Stimulated activated naive CD4-positive, alpha-beta T cell (primary cell): ENCODE data around the gene SLC25A1.

Experiments used
- DNase-seq, 6 experiments: peaks; one replicate each; lab custom pipeline; 2025; lab: John Stamatoyannopoulos, UW

SLC25A1 gene

GRCh38 chr22:19180740-19181410 is 2.3 kb upstream of the SLC25A1 start:
- DNase-seq = no peak

DNA sequence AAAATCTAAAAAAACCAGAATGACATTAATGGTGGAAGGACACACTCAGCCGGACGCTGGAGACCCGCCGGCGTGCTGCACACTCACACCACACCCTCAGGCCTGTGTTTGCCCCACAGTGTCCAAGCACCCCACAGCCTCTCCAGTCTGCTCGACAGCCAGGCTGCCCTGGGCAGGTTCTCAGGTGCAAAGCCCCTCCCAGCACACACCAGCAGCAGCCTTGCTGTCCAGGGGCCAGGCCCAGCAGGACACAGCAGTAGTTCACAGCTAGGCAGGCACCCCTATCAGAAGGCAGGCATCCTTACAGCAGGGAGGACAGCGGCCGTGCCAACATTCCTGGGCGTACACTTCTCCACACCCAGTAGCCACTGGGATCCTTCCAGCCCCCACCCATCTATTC is 1.7 kb upstream of the SLC25A1 start:
- DNase-seq = no peak

DNA sequence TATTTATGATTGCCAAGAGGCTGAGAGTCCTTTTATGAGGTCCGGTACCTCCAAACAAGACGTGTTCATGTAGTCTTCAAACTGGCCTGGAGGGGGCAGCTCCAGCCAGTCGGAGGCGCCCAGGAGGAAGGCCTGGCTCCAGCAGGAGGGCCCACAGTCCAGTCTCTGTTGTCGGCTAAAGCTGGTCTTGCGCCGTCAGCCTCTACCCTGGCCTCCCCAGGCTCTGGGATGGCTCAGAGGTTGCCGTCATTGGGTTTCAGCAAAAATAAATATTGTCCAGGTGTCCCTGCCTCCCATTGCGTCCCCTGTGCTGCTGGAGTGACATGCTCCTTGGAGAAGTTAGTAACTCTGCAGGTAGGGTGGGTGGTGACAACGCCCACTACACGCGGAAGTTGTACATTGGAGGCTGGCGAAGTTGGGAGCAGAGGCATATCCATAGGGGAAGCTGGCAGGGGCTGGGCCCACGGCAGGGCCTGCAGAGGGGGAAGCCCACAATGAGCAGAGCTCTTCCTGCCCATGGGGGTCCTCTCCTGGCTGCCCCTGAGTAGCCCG is 1.0 kb upstream of the SLC25A1 start:
- peak in 1 of 6 experiments; percentile 37 for DNase-seq

- peak; percentile 36 to 71 (median 62) for DNase-seq
Observed at GRCh38 chr22:19178065-19178656, 375 bp downstream of the SLC25A1 start.

DNA sequence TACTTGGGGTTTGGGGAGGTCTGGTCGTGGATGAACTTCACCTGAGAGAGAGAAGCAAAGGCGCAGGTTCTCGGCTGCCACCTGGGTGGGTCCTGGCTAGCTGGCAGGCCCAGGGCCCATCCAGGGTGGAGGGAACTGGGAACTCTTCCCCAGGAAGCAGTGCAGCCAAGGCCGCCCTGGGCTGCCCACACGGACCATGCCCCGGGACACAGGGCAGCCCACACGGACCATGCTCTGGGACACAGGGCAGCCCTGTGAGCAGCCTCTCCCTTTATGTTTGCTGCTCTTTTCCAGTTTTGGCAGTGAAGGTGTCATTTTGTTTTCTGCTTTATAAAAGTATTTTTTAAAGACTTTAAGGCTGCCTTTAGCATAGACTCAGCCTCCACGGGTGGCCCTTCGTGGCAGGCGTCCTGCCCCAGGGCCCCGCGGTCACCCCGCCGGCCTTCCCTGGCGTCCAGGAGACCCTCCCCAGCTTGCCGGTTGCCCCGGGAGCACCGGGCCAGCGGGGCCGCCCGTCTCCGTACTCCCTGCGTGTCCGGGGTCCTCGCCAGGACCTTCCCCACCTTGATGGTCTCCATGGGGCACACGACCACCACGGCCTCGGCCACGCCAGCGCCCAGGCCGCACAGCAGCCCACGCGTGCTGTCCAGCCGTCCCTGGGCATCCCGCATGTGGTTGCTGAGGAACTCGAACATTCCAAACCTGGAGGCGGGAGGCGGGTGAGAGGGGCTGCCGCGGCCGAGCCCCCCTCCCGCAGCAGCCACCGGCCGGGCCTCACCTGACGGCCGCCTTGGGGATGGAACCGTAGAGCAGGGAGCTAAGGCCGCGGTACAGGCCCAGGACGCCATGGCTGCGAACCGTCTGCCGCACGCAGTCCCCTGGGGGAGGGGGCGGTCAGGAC is 1.1 kb downstream of the SLC25A1 start:
- DNase-seq = no peak

DNA sequence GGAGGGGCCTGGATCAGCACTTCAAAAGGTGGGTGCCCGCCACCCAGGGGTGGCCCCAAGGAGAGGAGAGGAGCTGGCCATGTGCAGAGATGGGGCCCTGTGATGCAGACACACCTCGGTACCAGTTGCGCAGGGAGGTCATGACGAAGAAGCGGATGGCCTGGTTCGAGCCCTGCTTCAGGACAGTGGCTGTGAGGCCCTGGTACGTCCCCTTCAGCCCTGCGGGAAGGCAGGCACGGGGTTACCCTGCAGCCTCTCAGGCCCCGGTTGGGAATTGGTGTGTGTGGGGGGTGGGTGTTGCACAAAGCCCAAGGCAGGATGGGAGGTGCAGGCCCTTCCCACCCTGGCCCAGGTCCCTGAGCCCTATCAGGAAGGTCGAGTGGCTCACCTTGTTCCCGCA is 1.8 kb downstream of the SLC25A1 start:
- DNase-seq = no peak

DNA sequence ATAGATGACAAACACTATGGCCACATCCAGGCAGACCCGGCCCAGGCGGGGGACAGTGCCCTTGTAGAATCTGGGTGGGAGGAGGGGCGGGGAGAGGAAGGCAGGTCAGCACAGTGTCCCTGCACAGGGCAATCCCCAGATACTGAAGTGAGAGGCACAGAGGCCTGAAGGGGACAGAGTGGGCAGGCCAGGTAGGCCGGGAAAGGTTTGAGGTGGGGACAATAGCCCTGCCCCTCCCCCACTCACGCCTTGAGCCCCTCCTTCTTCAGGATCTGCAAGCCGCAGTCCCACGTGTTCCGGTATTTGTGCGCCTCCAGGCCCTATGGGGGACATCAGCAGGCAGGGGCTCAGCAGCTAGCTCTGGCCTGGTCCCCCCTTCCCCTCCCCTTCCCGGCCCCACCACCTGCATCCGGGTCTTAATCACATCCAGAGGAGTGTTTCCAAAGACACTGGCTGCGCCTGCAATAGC is 2.3 kb downstream of the SLC25A1 start:
- no peak for DNase-seq

GRCh38 chr22:19175602-19176174 is 2.8 kb downstream of the SLC25A1 start:
- DNase-seq = no peak

GRCh38 chr22:19175026-19175601 is 3.4 kb downstream of the SLC25A1 start:
- no peak for DNase-seq

- DNase-seq = no peak
Observed at GRCh38 chr22:19174106-19175025, 4.2 kb downstream of the SLC25A1 start.

DNA sequence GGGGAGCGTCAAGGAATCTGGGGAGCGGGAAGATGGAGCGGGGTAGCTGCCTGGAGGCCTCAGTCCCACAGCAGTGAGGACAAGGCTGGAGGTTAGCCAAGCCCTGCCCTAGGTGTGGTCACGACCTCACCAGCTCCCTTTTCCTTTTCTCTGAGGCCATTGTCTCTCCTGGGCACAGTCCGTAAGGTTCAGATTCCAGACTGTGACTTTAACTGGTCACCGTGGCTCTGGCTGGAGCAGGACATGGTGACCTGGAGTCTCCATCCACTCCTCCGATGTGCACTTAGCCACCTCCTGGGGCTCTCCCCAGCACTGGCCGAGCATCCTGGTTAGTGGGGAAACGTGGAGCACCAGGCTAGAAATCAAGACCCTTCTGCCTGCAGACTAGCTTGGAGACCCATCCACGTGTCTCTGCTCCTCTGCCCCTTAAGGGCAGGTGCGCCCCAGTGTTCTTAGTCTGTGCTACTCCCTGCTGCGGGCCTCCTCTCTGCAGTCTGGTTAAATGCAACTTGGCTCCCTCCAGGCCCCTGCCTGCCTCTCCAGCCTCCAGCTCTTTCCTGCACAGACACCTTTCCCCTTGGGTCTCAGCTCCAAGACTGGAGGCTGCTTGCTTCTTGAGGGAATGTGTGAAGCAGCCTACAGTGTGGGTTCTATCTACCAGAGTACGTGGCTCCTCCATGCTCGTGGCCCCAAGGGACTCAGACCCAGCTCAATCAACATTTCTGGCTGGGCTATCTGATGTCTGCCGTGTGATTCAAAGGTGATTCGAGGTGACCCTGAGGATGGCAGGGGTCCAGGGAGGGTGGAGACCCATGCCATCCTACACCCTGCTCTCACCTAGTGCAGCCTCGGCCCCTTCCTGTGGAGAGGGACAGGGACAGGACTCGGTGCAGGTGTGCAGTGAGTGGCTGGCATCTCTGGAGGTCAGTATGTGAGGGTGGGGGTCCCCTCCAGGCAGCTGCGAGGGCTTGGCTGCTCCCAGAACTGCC is 5.2 kb downstream of the SLC25A1 start:
- no peak for DNase-seq

DNA sequence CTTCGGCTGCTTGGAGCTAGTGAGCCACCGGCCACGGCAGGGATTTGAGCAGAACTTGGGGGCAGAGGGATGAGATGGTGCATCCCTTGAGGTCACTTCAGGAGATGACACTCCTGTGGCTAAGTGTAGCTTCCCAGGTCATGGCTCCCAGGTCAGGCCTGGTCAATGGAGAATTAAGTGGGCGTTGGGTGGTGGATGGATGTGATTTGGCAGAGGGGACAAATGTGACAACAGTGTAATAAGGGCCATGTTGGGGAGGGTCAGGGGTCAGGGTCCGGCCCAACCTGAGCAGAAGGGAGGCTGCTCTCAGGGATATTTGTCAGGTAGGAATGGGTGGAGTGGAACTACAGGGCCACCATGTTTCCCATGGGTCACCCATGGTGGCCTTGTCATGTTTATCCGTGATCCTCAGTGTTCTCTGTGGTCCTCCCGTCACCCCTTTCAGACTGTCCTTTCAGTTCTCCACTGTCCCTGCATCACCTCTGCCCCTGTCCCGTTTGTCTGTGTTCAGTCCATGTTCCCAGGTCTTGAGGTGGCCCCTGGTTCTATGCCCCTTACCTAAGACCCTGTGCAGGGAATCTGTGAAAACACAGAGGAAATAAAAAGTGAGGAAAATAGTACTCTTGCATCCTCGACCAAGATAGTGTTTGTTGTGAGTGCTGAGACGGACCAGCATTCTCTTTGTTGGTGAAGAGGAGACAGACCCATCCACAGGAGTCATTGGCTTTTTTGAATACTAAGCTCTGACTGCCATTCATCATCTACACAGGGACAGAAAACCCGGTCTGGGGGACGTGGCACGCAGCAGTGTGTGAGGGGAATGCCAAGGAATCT is 6.1 kb downstream of the SLC25A1 start:
- DNase-seq = no peak

- no peak for DNase-seq
Observed at GRCh38 chr22:19169947-19170318, 8.6 kb downstream of the SLC25A1 start.

- no peak for DNase-seq
Observed at GRCh38 chr22:19169002-19169946, 9.3 kb downstream of the SLC25A1 start.

DNA sequence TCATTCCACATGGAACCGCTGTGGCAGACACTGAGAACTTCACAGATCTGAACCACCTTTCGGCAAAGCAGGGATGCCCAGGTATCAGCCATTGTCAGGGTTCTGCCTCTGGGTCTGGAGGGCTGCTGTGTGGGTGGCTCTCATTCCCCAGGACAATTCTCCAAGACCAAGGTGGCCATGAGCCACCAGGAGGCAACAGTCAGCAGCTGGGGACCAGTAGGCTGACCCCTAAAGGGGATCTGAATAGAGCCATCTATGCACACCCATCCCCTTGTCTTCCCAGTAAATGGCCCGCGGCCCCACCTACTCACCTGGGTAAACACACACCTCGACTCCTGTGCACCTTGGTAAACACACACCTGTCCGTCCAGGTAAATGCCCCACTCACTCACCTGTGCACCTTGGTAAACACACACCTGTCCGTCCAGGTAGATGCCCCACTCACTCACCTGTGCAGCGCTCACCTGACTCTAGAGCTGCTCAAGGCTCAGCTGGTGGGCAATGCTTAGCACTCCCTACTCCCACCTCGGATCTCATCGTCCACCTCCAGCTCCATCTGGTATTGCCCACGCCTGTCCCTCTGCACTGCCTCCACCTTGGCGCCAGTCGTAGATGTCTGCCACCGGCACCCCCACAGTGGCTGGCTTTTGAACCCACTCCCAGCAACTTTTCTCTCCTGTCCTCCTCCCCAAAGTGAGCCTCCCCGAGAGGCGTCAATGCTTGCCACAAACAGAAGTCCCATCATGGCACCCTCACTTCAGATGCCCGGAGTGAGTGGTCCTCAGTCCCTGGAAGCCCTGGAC is 10.2 kb downstream of the SLC25A1 start:
- DNase-seq = no peak

- no peak for DNase-seq
Observed at GRCh38 chr22:19167106-19167869, 11.2 kb downstream of the SLC25A1 start.
